Activated CD4-positive, alpha-beta T cell treated with anti-CD3 and anti-CD28 coated beads, Interleukin-2, Interleukin-4, amounts not matched to agents 100 ng/mL and 50 ng/mL, durations not matched to agents 16 hours and 8 hours (primary cell): ENCODE data around the gene PADI4.

Source experiments
- DNase-seq: peaks from one replicate; pipeline ENCODE4 v3.0.0-alpha.2; 2020; ENCODE audit warnings: low spot score

The PADI4 gene, protein sequence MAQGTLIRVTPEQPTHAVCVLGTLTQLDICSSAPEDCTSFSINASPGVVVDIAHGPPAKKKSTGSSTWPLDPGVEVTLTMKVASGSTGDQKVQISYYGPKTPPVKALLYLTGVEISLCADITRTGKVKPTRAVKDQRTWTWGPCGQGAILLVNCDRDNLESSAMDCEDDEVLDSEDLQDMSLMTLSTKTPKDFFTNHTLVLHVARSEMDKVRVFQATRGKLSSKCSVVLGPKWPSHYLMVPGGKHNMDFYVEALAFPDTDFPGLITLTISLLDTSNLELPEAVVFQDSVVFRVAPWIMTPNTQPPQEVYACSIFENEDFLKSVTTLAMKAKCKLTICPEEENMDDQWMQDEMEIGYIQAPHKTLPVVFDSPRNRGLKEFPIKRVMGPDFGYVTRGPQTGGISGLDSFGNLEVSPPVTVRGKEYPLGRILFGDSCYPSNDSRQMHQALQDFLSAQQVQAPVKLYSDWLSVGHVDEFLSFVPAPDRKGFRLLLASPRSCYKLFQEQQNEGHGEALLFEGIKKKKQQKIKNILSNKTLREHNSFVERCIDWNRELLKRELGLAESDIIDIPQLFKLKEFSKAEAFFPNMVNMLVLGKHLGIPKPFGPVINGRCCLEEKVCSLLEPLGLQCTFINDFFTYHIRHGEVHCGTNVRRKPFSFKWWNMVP

DNA sequence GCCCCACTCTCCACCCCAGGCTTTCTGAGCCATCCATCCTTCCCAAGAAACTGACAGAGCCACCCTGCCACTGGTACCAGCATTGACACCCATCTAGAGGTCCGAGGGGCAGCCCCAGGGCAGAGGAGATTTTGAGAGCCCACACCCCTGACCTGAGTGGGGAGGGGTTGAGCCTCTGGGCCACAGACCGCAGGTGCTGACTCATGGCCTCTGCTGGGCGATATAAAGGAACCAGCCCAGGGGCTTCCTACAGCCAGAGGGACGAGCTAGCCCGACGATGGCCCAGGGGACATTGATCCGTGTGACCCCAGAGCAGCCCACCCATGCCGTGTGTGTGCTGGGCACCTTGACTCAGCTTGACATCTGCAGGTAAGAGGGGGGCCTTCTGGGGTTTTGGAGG is at the start of gene PADI4:
TSS of gene PADI4 (plus strand) at position 252 of the 400 bp plus-strand sequence. CDS start at position 278, 26 bp downstream.
- no peak for DNase-seq

DNA sequence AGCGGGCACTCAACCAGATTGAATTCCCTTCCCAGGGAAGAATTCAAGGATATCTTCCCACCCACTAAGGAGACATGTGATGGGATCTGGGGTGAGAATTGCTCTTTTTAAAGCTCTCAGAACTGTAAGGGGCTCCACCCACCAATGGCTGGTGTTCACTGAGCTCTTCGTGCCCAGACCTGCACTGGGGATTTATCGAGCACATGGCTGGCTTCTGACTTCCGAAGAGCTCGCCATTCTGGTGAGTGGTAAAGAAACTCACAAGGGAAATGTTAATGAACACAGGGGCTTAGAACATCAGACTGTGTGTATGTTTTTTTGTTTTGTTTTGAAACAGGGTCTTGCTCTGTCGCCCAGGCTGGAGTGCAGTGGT is 49.3 kb upstream of the PADI4 start:
- no peak for DNase-seq

DNA sequence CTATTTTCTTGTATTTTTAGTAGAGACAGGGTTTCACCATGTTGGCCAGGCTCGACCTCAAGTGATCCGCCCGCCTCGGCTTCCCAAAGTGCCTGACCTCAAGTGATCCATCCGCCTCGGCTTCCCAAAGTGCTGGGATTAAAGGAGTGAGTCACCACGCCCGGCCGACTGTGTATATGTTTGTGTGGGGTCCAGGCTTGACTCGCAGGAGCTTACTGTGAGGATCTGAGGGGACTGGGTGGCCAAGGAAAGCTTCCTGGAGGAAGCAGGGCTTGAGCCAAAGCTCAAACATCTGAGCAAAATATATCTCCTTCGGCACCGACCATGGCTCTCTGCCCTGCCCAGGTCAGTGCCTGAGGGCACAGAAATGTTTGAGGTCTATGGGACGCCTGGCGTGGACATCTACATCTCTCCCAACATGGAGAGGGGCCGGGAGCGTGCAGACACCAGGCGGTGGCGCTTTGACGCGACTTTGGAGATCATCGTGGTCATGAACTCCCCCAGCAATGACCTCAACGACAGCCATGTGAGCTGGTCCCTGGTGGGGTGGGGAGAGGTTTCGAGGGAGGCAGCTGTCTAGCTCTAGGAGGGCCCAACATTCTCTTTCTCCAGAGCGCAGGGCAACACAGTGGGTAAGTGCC is 48.6 kb upstream of the PADI4 start:
- DNase-seq = no peak

DNA sequence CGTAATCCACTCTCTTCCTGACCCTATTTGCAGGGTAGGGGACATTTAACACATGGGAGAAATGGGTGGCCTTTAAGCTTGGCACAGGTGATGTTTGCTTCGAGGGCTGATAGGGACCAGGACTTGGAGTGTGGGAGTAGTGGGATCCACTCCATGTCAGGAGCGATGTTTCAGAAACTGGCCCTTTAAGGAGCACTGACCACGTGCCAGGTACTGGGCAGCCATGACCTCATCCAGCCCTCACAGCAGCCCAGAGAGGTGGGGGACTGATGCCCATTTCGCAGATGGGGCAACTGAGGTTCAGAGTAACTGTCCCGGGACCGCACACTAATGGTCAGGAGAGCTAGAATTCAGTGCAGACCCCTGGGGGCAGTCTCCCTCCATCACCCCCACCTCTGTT is 47.7 kb upstream of the PADI4 start:
- DNase-seq = no peak

DNA sequence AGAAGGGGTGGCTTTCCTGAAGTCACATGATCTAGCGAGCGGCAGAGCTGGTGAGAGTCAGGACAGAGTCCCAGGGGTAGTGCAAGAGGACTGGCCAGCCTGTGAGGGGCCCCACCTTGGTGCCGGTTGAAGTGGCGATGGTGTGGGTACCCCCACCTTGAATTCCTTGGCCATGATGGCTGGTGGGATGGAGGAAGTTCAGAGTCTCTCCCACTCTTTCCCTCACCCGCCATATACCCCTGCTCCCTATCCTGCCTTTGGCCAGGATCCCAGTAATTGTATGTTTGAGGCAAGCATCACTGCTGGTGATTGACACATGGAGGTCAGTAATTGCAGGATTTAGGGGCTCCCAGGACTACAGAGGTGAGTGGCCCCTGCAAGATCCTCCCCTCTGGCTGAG is 47.3 kb upstream of the PADI4 start:
- no peak for DNase-seq

DNA sequence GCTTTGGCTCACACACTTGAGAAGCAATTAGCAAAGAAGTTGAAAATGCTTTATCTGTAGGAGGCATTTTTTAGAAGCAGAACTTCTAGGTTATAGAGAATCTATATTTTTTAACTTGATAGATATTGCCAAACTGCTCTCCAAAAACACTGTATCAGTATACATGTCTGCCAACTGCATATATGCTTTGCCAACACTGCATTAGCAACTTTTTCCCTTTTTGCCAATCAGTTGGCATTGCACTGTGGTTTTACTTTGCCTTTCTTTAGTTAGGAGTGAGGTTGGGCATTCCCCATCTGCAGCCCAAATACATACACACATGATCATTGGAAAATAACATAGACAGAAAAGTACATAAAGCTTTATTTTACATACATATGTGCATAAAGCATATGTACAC is 44.1 kb upstream of the PADI4 start:
- DNase-seq = no peak

DNA sequence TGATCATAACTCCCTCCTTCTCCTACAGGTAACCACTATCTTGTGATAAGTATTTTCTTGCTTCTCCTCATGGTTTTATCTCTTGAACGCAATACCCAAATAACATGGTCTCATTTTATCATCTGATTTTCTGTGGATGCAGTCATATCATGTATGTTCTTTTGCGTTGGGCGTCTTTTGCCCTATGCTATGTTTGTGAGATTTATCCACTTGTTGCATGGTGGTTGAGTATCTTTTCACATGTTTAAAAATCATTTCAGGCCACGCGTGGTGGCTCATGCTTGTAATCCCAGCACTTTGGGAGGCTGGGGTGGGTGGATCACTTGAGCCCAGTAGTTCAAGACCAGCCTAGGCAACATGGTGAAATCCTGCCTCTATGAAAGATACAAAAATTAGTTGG is 43.5 kb upstream of the PADI4 start:
- no peak for DNase-seq

DNA sequence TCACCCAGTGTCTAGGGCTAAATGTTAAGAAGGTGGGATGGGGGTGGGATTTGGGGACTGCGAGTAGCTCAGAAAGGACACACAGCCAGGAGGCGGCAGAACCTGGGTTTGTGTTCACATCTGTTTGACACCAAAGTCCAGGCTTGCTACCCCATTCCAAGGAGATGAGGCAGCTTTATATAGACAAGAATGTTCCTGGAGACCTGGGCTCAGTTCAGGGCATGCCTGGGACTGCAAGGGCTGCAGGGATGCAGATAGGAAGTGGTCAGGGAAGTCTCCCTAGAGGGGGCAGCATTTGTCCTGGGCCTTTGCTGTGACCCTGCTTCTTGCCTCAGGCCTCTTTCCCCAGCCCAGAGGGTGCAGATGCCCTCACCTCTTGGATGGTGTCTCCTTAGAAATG is 42.8 kb upstream of the PADI4 start:
- no peak for DNase-seq

DNA sequence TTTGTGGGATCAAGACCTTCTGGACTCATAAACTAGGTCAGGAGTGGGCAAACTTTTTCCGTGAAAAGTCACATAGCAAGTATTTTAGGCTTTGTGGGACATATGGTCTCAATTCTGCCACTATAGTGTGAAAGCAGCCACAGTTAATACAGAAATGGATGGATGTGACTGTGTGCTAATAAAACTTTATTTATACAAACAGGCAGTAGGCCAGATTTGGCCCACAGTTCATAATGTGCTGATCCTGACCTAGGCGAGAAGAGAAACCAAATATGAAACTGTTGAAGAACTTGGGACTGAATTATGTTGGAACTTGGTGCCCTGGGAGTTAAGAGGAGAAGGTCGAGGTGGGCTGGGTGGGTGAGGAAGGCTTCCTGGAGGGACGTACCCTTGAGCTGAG is 42.0 kb upstream of the PADI4 start:
- DNase-seq = no peak

DNA sequence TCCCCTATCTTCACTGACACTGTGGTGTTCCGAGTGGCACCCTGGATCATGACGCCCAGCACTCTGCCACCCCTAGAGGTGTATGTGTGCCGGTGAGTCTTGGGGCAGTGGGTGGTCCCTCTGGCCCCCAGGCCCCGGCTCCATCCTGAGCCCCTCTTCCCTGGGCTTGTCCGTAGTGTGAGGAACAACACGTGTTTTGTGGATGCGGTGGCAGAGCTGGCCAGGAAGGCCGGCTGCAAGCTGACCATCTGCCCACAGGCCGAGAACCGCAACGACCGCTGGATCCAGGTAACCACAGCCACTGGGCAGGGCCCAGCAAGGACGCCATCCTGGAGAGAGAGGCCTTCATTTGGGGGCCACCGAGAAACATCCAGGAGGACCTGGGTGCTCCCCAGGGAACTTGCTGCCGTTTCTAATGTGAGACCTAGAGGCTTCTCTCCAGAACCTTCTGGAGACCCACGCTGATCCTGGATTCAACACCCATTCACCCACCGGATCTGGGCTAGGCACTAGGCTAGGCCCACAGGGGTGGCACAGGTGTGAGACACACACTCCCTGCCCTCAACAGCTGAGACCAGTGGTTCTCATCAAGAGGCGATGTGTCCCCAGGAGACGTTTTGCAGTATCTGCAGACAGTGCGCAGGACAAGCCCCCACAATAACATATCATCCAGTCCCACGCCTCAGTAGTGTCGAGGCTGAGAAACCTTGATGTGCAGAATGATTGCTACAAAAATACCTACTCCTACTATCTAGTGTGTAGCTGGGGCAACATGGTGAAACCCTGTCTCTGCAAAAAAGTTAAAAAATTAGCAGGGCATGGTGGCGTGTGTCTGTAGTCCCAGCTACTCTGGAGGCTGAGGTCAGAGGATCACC is 36.9 kb upstream of the PADI4 start:
- DNase-seq = no peak

DNA sequence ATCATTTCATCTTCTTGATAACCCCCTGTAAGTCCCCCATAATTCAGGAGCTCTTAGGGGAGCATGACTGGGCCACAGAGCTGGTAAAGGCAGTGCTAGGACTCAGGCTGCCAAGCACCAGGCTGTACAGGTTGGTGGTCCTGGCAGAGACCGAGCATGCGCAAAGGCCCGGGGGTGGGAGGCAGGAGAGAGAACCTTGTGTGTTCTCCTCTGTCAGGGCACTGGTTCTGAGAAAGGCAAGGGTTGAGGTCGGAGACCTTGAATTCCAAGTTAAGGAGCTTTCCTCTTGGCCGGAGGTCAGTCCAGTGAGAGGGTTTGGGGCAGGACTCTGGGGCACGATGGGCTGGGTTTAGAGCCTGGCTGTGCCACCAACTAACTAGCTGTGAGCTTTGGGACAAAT is 35.9 kb upstream of the PADI4 start:
- DNase-seq = no peak

DNA sequence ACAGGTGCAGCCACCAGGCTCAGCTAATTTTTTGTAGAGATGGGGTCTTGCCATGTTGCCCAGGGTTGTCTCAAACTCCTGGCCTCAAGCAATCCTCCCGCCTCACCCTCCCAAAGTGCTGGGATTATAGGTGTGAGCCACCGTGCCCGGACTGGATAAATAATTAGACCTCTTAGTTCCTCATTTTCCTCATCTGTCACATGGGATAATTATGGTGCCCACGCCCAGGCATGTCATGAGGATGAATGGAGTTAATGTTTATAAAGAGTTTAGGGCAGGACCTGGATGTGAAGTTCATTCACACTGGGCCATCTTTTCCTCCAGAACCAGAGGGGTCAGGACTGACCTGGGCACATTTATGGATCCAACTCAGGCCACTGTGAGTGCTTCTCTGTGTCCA is 35.4 kb upstream of the PADI4 start:
- no peak for DNase-seq

DNA sequence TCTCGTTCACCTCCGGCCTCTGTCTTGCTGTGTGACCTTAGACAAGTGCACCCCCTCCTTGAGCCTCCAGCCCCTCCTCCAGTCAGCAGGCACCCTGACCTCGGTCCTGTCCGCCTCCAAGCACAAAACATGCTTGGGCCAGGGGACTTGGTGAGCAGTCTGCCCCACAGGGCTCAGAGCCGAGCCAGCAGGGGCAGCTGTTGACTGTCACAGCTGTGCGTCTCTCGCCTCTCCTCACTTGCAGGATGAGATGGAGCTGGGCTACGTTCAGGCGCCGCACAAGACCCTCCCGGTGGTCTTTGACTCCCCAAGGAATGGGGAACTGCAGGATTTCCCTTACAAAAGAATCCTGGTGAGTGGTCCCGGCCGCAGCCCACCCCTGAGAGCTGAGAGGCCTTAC is 34.9 kb upstream of the PADI4 start:
- DNase-seq = no peak

DNA sequence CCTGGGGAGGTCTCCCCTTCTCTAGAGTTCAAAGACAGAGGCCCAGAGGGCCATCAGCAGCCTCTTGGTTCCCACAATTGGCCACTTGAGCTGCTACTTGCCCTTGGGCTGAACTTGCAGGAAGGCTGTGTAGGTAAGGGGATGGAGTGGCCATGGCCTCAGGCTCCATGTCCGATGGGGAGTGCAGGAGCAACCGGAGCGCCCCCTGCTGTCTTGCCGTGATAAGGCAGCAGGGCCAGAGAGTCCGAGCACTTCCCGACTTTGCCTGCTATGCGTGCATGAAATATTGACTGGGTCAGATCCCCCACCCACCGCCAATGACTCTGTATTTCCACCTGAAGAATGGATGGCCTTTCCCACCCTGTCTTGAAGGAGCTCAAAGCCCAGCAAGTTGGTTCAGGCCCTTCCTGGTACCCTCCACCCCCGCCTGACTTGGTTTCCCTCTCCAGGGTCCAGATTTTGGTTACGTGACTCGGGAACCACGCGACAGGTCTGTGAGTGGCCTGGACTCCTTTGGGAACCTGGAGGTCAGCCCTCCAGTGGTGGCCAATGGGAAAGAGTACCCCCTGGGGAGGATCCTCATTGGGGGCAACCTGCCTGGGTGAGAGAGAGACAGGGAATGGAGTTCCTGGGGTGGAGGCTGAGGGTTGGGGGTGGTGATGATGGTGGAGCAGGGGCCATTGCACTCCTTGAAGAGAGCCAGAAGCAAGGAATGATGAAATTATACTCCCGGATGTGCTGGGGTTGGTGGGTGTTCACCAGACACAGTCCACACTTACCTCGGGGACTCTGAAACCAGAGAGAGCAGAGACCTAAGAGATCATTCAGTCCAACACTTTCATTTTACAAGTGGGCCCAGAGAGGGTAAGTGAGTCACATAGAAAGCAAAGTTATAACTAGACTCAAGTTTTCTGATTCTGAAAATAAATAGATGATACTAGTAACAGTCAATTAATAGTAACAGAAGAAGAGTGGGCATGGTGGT is 33.5 kb upstream of the PADI4 start:
- peak; percentile 36 for DNase-seq

DNA sequence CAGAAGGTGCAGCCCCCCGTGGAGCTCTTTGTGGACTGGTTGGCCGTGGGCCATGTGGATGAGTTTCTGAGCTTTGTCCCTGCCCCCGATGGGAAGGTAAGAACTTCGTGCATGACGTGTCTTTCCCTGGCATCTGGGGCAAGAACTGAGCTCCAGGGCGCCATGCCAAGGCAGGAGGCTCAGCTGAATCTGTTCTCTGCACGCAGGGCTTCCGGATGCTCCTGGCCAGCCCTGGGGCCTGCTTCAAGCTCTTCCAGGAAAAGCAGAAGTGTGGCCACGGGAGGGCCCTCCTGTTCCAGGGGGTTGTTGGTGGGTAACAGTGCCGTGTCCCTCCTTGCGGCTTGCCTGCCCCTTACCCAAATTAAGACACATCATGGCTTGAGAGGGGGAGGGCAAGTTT is 31.4 kb upstream of the PADI4 start:
- DNase-seq = no peak

DNA sequence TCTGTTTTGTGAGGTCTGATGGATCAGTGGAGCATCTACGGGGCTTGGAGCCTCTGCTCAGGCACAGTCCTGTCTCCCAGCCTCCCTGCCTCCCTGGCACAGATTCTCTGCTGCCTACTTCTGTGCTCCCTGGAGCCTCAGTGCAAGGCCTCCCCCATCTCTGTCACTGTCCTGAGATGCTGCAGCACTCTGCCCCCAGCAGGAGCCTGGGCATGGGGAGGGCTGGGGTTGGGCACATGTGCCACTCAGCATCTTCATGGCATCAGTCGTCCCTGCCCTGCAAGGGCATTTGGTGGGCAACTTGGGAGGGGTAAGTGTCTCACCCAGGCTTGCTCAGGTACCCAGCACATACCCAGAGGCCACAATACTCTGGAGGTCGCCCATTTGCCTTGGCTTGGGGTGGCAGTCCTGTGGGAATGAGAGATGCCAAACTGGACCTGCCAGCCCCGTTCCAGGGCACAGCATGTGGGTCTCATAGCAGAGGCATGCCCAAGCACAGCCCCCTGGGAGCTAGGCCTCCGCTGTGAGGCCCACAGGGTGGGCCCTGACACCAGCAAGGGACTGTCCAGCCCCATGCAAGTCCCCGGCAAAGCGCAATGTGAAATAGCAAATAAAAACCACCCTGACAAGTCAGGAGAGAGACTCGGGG is 30.4 kb upstream of the PADI4 start:
- no peak for DNase-seq

DNA sequence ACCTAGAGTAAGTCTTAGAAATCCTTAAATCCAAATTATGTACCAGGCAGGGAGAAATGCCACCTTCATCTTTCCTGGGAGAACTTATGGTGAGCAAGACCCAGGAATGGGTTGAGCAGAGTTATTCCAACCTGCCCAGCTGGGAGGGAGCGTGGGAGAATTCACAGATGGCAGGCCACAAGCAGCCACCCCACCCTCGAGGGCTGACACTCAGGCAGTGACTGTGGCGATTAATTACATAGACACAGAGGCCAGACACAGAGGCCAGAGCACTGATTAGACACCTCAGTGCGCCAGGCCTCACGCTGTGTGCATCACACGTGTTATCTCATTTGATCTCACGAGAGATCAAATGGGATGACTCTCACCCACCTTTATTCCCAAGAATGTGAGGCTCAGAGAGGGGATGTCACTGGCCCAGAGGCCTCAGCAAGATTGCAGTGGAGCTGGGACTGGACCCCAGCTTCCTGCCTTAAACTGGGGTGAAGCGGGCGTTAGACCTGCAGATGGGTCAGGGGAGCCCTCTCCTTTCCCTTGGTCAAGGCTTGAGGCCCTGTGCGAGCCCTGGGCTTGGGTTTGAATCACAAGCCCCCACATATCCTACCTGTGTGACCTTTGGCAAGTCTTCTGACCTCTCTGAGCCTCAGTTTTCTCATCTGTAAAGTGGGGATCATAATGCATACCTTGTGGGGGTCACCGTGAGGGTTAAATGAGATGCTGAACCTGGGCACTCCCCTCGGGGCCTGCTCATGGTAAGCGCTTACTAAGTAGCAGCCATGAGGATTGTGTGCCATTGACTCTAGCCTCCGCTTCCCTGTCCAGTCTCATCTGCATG is 28.8 kb upstream of the PADI4 start:
- DNase-seq = no peak

DNA sequence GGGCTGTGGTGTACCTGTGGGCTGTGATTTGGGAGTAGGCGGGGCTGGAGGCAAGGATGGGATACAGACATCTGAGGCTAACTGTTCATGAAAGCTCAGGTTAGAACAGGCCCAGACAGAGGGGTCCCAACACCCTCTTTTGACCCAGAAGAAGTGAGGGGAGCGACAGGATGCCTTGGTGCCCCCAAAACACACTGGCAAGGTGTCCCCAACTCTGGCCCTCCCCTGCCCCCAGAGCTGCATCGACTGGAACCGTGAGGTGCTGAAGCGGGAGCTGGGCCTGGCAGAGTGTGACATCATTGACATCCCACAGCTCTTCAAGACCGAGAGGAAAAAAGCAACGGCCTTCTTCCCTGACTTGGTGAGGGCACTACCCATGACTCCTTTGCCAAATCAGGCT is 27.6 kb upstream of the PADI4 start:
- no peak for DNase-seq

DNA sequence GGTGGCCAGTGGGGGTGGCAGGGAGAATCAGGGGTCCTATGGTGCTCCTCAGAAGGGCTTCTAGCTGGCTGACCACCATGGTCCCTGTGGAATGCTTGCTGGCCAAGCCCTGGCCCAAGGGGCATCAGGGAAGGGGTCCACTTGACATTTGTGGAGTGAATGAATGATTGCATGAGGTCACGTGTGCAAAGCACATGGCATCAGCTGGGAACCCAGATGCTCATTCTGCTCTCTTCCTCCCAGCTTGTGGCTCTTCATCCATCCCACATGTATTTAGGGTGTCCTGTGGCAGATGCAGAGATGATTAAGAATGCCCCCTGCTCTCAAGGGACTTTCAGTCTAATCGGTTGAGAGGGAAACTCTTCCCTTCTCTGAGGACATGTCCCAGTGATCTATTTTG is 27.1 kb upstream of the PADI4 start:
- DNase-seq = no peak

DNA sequence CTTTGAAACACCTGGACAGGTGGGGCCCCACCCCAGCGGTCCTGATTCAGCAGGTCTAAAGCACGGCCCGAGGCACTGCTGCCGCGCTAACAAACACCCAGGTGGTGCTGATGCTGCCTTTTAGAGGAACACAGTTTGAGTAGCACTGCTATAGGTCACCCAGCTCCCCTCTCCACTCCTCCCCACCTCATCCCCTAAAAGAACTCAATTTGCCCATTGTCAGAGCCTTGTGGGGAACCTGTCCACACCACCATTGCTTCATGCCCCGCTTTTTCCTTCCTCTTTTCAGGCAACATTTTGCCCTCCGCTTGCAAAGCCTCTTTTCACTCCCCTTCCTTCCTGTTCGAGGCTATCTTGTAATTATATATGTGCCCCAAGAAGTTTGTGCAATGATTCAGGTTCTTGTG is 26.2 kb upstream of the PADI4 start:
- DNase-seq = no peak
